H1 (cell line): ENCODE results near the gene NUMB.

ENCODE experiments used
- CHD2 ChIP-seq: IDR thresholded peaks from 2 replicates; pipeline ENCODE4 v1.6.1; 2012; ENCODE audit warnings: low read length, improper control_type of control experiment
- CTCF ChIP-seq, 3 experiments: IDR thresholded peaks; 1 replicate in 2 of 3; 2 replicates in 1 of 3; pipeline versions ENCODE4 v1.5.1 to v1.6.1; 2011; ENCODE audit warnings: low read length in 3 of 3, mild to moderate bottlenecking in 3 of 3, inconsistent platforms in 2 of 3, low read depth in 1 of 3, moderate library complexity in 1 of 3; ENCODE audit not compliant: insufficient read depth in 1 of 3; ENCODE audit errors: control extremely low read depth in 1 of 3
- KDM5A ChIP-seq: fragments of 200-600 bp; IDR thresholded peaks from 2 replicates; pipeline ENCODE4 v1.7.1; 2012; ENCODE audit warnings: mild to moderate bottlenecking, low read length, inconsistent platforms, mixed read lengths
- RAD21 ChIP-seq, 2 experiments: IDR thresholded peaks in 1 of 2; conservative IDR thresholded peaks in 1 of 2; 2 replicates each; pipeline ENCODE4 v1.6.1; 2011; ENCODE audit warnings: low read depth in 2 of 2, low read length in 2 of 2, improper control_type of control experiment in 1 of 2, inconsistent platforms in 1 of 2, mild to moderate bottlenecking in 1 of 2, moderate library complexity in 1 of 2

- no peak for TF ChIP-seq KDM5A
- TF ChIP-seq CTCF (IDR thresholded peaks at IDR 0.05; ENCODE audit: control extremely low read depth in 1 of 3, insufficient read depth in 1 of 3, low read depth in 1 of 3, low read length in 3 of 3), result no peak
- no peak for TF ChIP-seq RAD21 (IDR thresholded peaks at IDR 0.05 in 1 of 2, conservative IDR thresholded peaks at IDR 0.05 in 1 of 2; ENCODE audit: low read depth in 2 of 2, low read length in 2 of 2)
- TF ChIP-seq CHD2, result no peak
These were observed 118.3 kb downstream of the NUMB start for GRCh38 chr14:73339846-73340595.
